GM23338 (cell line): ENCODE results near the gene CTDSP2. TPM values are rescaled to one million over a fixed set of nuclear protein-coding genes. Genes with fewer than 3 reads are reported as not detected.

ENCODE experiments used
- ATAC-seq: fragments of 200-7000 bp; cut with Tn5 transposase; 3 replicates; pipeline ENCODE4 v1.9.1; 2020
- DNase-seq: peaks from one replicate; pipeline ENCODE4 v3.0.0-alpha.2; 2015; ENCODE audit warnings: low spot score
- H2AFZ ChIP-seq: fragments of 200-600 bp; sonication (generic); 2 replicates; pipeline ENCODE4 v1.8.0; 2016; ENCODE audit warnings: antibody characterized with exemption, mild to moderate bottlenecking, moderate library complexity
- H3F3A ChIP-seq: fragments of 200-600 bp; sonication (generic); replicated peaks from 2 replicates; pipeline ENCODE4 v1.8.0; 2017; ENCODE audit warnings: antibody characterized with exemption, mixed run types, low read depth
- H3K27ac ChIP-seq: fragments of 200-600 bp; sonication (generic); 2 replicates; pipeline ENCODE4 v1.6.1; 2016; ENCODE audit warnings: low read depth
- H3K27me3 ChIP-seq: fragments of 200-600 bp; sonication (generic); 2 replicates; pipeline ENCODE4 v1.8.0; 2016; ENCODE audit warnings: mild to moderate bottlenecking, mixed run types, moderate library complexity; ENCODE audit not compliant: insufficient read depth
- H3K36me3 ChIP-seq: fragments of 200-600 bp; sonication (generic); 2 replicates; pipeline ENCODE4 v1.8.0; 2016; ENCODE audit warnings: mild to moderate bottlenecking; ENCODE audit not compliant: insufficient read depth
- H3K4me1 ChIP-seq: fragments of 200-600 bp; sonication (generic); 2 replicates; pipeline ENCODE4 v1.8.0; 2016; ENCODE audit warnings: mild to moderate bottlenecking, moderate library complexity; ENCODE audit not compliant: insufficient read depth
- H3K4me2 ChIP-seq: fragments of 200-600 bp; sonication (generic); 2 replicates; pipeline ENCODE4 v1.7.1; 2017; ENCODE audit warnings: mixed run types
- H3K4me3 ChIP-seq: fragments of 200-600 bp; sonication (generic); 2 replicates; pipeline ENCODE4 v1.6.1; 2016; ENCODE audit warnings: mixed run types
- H3K79me2 ChIP-seq: fragments of 200-600 bp; sonication (generic); replicated peaks from 2 replicates; pipeline ENCODE4 v1.8.0; 2017; ENCODE audit warnings: mild to moderate bottlenecking; ENCODE audit not compliant: insufficient read depth
- H3K9me2 ChIP-seq: fragments of 200-600 bp; sonication (generic); 2 replicates; pipeline ENCODE4 v1.8.0; 2017; ENCODE audit not compliant: insufficient read depth
- H4K20me1 ChIP-seq: fragments of 200-600 bp; sonication (generic); replicated peaks from 2 replicates; pipeline ENCODE4 v1.8.0; 2017; ENCODE audit warnings: mild to moderate bottlenecking; ENCODE audit not compliant: insufficient read depth
- H3K27ac Mint-ChIP-seq: 2 replicates; pipeline ENCODE4 v1.8.0; 2020; ENCODE audit warnings: inconsistent platforms, mild to moderate bottlenecking, moderate library complexity, mixed read lengths
- H3K27me3 Mint-ChIP-seq: 3 replicates; pipeline ENCODE4 v1.8.0; 2022; ENCODE audit warnings: low read depth, mild to moderate bottlenecking, moderate library complexity, mixed read lengths, inconsistent platforms; ENCODE audit not compliant: insufficient read depth, poor library complexity
- H3K36me3 Mint-ChIP-seq: 3 replicates; pipeline ENCODE4 v1.8.0; 2021; ENCODE audit warnings: low read depth, mild to moderate bottlenecking, inconsistent platforms, moderate library complexity, mixed read lengths
- H3K4me1 Mint-ChIP-seq: 3 replicates; pipeline ENCODE4 v1.8.0; 2020; ENCODE audit warnings: mild to moderate bottlenecking, inconsistent platforms, mixed read lengths
- H3K4me3 Mint-ChIP-seq: 3 replicates; pipeline ENCODE4 v1.8.0; 2021; ENCODE audit warnings: moderate library complexity, mild to moderate bottlenecking, inconsistent platforms, mixed read lengths
- H3K9me3 Mint-ChIP-seq: 3 replicates; pipeline ENCODE4 v1.8.0; 2020; ENCODE audit warnings: moderate library complexity, mild to moderate bottlenecking, inconsistent platforms, mixed read lengths
- CREB1 ChIP-seq: fragments of 250-450 bp; sonication (Bioruptor Pico); IDR thresholded peaks from 2 replicates; pipeline ENCODE4 v1.5.0; 2020; ENCODE audit warnings: low read depth, mild to moderate bottlenecking, moderate library complexity
- CTCF ChIP-seq, 2 experiments: fragments of 200-600 bp in 1 of 2; sonication (generic) in 1 of 2; conservative IDR thresholded peaks; 2 replicates each; pipeline versions ENCODE4 v1.5.1 to v1.6.1; 2016 to 2017; ENCODE audit warnings: antibody characterized with exemption in 2 of 2, low read depth in 2 of 2, mild to moderate bottlenecking in 2 of 2, moderate library complexity in 1 of 2
- ETS1 ChIP-seq: IDR thresholded peaks from 2 replicates; pipeline ENCODE4 v1.6.1; 2016; ENCODE audit warnings: antibody characterized with exemption
- EZH2 ChIP-seq: fragments of 200-600 bp; sonication (generic); IDR thresholded peaks from one replicate; pipeline ENCODE4 v1.8.0; 2017; ENCODE audit warnings: antibody characterized with exemption, mild to moderate bottlenecking, low read depth; ENCODE audit not compliant: unreplicated experiment
- EZH2phosphoT487 ChIP-seq: fragments of 200-600 bp; sonication (generic); IDR thresholded peaks from one replicate; pipeline ENCODE4 v1.8.1; 2018; ENCODE audit warnings: antibody characterized with exemption; ENCODE audit not compliant: unreplicated experiment
- JUNB ChIP-seq: IDR thresholded peaks from one replicate; pipeline ENCODE4 v1.6.1; 2016; ENCODE audit warnings: antibody characterized with exemption; ENCODE audit not compliant: unreplicated experiment
- NANOG ChIP-seq: IDR thresholded peaks from 2 replicates; pipeline ENCODE4 v1.6.1; 2016; ENCODE audit warnings: antibody characterized with exemption, borderline replicate concordance
- POLR2AphosphoS5 ChIP-seq: IDR thresholded peaks from 2 replicates; pipeline ENCODE4 v1.6.1; 2016; ENCODE audit warnings: antibody characterized with exemption, low read depth
- STAT1 ChIP-seq: IDR thresholded peaks from one replicate; pipeline ENCODE4 v1.6.1; 2016; ENCODE audit warnings: antibody characterized with exemption; ENCODE audit not compliant: unreplicated experiment
- ZNF114 ChIP-seq: fragments of 250-450 bp; sonication (Bioruptor Pico); IDR thresholded peaks from 2 replicates; pipeline ENCODE4 v1.5.0; 2020; ENCODE audit warnings: mild to moderate bottlenecking, moderate library complexity
- ZNF331 ChIP-seq: fragments of 250-450 bp; sonication (Bioruptor Pico); IDR thresholded peaks from 2 replicates; pipeline ENCODE4 v1.5.0; 2020; ENCODE audit warnings: low read depth, mild to moderate bottlenecking, moderate library complexity
- polyA plus RNA-seq: library from polyadenylated mRNA; unstranded; fragments of >200 nt; fragmentation: Nextera tagmentation; extraction: Ambion mirVana; gene quantifications from 2 replicates; pipeline ENCODE4 v1.2.1, GENCODE V29; 2016
- total RNA-seq: library from RNA; depleted of rRNA; stranded (reverse); fragments of >200 nt; shearing (Covaris generic); gene quantifications from 2 replicates; pipeline ENCODE4 v1.2.3, GENCODE V29; 2014
- TF ChIP-seq, protein P1 (sequence below): fragments of 250-450 bp; sonication (Bioruptor Pico); IDR thresholded peaks from 2 replicates; pipeline ENCODE4 v1.5.0; 2020; ENCODE audit warnings: mild to moderate bottlenecking, moderate library complexity
- TF ChIP-seq, protein P2 (sequence below): IDR thresholded peaks from one replicate; pipeline ENCODE4 v1.6.1; 2018; ENCODE audit warnings: antibody characterized with exemption; ENCODE audit not compliant: unreplicated experiment

Gene CTDSP2
- total and polyA plus RNA-seq, 2 experiments from 2014 or later, result 22.8 to 81.9 TPM

DNA sequence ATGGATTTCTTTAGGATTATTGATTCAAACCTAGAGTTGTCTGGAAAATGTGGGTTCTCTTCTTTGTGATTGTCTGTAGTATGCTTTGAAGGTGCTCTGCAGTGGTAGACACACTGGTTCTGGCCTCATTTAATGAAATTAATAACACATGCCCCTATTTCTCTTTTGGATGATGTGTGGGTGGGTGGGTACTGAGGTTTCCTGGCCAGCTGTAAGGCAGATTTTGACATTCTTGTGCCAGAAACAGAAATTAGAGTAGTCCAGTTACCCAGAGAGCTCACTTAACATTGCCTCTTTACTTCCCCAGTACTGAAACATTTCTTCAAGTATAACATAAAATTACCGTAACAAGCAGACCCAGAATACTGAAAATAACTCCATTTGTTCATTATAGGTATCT lies 49.5 kb downstream of the CTDSP2 start:
- Histone ChIP-seq H3K4me1 (no peaks in the 10 kb centered on the region), H3K9me2 (no peaks in the 10 kb centered on the region), H3K36me3 (peaks cover 39% of the 10 kb centered on the region), H3K4me3 (no peak overlapping the region), H3K4me2 (no peak overlapping the region), H4K20me1 (peaks cover 4% of the 10 kb centered on the region), H3K27ac (no peak overlapping the region), H3K79me2 (no peaks in the 10 kb centered on the region), H3F3A (no peaks in the 10 kb centered on the region), H3K27me3 (no peaks in the 10 kb centered on the region), H2AFZ (no peak overlapping the region)
- Mint-ChIP-seq H3K27ac (no peak overlapping the region), H3K36me3 (peaks cover 46% of the 10 kb centered on the region), H3K4me3 (no peak overlapping the region), H3K4me1 (no peaks in the 10 kb centered on the region), H3K9me3 (no peaks in the 10 kb centered on the region), H3K27me3 (no peaks in the 10 kb centered on the region)
- DNase-seq (no peak), ATAC-seq (no peak)
- TF ChIP-seq CREB1, result no peak
- TF ChIP-seq POLR2AphosphoS5, result no peak
- TF ChIP-seq, protein P1, sequence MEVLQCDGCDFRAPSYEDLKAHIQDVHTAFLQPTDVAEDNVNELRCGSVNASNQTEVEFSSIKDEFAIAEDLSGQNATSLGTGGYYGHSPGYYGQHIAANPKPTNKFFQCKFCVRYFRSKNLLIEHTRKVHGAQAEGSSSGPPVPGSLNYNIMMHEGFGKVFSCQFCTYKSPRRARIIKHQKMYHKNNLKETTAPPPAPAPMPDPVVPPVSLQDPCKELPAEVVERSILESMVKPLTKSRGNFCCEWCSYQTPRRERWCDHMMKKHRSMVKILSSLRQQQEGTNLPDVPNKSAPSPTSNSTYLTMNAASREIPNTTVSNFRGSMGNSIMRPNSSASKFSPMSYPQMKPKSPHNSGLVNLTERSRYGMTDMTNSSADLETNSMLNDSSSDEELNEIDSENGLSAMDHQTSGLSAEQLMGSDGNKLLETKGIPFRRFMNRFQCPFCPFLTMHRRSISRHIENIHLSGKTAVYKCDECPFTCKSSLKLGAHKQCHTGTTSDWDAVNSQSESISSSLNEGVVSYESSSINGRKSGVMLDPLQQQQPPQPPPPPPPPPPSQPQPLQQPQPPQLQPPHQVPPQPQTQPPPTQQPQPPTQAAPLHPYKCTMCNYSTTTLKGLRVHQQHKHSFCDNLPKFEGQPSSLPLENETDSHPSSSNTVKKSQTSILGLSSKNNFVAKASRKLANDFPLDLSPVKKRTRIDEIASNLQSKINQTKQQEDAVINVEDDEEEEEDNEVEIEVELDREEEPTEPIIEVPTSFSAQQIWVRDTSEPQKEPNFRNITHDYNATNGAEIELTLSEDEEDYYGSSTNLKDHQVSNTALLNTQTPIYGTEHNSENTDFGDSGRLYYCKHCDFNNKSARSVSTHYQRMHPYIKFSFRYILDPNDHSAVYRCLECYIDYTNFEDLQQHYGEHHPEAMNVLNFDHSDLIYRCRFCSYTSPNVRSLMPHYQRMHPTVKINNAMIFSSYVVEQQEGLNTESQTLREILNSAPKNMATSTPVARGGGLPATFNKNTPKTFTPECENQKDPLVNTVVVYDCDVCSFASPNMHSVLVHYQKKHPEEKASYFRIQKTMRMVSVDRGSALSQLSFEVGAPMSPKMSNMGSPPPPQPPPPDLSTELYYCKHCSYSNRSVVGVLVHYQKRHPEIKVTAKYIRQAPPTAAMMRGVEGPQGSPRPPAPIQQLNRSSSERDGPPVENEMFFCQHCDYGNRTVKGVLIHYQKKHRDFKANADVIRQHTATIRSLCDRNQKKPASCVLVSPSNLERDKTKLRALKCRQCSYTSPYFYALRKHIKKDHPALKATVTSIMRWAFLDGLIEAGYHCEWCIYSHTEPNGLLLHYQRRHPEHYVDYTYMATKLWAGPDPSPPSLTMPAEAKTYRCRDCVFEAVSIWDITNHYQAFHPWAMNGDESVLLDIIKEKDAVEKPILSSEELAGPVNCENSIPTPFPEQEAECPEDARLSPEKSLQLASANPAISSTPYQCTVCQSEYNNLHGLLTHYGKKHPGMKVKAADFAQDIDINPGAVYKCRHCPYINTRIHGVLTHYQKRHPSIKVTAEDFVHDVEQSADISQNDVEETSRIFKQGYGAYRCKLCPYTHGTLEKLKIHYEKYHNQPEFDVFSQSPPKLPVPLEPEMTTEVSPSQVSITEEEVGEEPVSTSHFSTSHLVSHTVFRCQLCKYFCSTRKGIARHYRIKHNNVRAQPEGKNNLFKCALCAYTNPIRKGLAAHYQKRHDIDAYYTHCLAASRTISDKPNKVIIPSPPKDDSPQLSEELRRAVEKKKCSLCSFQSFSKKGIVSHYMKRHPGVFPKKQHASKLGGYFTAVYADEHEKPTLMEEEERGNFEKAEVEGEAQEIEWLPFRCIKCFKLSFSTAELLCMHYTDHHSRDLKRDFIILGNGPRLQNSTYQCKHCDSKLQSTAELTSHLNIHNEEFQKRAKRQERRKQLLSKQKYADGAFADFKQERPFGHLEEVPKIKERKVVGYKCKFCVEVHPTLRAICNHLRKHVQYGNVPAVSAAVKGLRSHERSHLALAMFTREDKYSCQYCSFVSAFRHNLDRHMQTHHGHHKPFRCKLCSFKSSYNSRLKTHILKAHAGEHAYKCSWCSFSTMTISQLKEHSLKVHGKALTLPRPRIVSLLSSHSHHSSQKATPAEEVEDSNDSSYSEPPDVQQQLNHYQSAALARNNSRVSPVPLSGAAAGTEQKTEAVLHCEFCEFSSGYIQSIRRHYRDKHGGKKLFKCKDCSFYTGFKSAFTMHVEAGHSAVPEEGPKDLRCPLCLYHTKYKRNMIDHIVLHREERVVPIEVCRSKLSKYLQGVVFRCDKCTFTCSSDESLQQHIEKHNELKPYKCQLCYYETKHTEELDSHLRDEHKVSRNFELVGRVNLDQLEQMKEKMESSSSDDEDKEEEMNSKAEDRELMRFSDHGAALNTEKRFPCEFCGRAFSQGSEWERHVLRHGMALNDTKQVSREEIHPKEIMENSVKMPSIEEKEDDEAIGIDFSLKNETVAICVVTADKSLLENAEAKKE (CRISPR knock-in tag), result no peak
- TF ChIP-seq, protein P2, sequence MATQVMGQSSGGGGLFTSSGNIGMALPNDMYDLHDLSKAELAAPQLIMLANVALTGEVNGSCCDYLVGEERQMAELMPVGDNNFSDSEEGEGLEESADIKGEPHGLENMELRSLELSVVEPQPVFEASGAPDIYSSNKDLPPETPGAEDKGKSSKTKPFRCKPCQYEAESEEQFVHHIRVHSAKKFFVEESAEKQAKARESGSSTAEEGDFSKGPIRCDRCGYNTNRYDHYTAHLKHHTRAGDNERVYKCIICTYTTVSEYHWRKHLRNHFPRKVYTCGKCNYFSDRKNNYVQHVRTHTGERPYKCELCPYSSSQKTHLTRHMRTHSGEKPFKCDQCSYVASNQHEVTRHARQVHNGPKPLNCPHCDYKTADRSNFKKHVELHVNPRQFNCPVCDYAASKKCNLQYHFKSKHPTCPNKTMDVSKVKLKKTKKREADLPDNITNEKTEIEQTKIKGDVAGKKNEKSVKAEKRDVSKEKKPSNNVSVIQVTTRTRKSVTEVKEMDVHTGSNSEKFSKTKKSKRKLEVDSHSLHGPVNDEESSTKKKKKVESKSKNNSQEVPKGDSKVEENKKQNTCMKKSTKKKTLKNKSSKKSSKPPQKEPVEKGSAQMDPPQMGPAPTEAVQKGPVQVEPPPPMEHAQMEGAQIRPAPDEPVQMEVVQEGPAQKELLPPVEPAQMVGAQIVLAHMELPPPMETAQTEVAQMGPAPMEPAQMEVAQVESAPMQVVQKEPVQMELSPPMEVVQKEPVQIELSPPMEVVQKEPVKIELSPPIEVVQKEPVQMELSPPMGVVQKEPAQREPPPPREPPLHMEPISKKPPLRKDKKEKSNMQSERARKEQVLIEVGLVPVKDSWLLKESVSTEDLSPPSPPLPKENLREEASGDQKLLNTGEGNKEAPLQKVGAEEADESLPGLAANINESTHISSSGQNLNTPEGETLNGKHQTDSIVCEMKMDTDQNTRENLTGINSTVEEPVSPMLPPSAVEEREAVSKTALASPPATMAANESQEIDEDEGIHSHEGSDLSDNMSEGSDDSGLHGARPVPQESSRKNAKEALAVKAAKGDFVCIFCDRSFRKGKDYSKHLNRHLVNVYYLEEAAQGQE, result no peak
- no peak for TF ChIP-seq EZH2
- TF ChIP-seq EZH2phosphoT487, result no peak
- TF ChIP-seq JUNB, result no peak
- no peak for TF ChIP-seq ZNF114 (CRISPR knock-in tag)
- TF ChIP-seq CTCF (conservative IDR thresholded peaks at IDR 0.05; ENCODE audit: low read depth in 2 of 2), result no peak
- TF ChIP-seq ZNF331 (CRISPR knock-in tag), result no peak
- no peak for TF ChIP-seq ETS1
- TF ChIP-seq NANOG, result no peak
- TF ChIP-seq STAT1, result no peak
